SHP77 treated with DMSO at 0.1 percent for 48 hours (cell line): ENCODE measurements around the gene SLC11A1.

Experiments
- DNase-seq: peaks from one replicate; lab custom pipeline; 2025; lab: John Stamatoyannopoulos, UW

The SLC11A1 gene

DNA sequence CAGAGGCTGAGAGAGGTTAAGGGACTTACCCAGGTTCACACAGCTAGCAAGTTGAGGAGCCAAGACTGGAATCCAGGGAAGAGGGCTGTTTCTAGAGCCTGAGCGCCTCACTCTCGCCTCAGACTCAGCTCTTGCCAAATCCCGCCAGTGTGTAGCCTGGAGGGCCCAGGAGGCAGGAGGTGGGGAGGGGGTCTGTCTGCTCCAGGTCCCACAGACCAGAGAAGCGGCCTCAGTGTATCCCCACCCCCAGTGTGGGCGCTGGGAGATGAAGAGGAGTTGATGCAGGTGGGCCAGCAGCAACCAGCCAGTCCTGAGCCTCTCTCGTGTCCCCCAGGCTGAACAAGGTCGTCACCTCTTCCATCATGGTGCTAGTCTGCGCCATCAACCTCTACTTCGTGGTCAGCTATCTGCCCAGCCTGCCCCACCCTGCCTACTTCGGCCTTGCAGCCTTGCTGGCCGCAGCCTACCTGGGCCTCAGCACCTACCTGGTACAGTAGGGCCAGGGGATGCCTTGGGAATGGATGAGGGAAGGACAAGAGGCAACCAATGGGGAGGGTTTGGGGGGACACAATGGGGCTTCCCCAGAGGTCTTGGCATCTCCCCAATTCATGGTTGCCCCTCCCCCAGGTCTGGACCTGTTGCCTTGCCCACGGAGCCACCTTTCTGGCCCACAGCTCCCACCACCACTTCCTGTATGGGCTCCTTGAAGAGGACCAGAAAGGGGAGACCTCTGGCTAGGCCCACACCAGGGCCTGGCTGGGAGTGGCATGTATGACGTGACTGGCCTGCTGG is 12.4 kb downstream of the SLC11A1 start:
- DNase-seq, result no peak

GRCh38 chr2:218395090-218395444 is 13.0 kb downstream of the SLC11A1 start:
- no peak for DNase-seq

- DNase-seq, result no peak
Measured at GRCh38 chr2:218395456-218395825, 13.4 kb downstream of the SLC11A1 start.

- peak; percentile 76 for DNase-seq
Measured at GRCh38 chr2:218395826-218396687, 14.0 kb downstream of the SLC11A1 start.

DNA sequence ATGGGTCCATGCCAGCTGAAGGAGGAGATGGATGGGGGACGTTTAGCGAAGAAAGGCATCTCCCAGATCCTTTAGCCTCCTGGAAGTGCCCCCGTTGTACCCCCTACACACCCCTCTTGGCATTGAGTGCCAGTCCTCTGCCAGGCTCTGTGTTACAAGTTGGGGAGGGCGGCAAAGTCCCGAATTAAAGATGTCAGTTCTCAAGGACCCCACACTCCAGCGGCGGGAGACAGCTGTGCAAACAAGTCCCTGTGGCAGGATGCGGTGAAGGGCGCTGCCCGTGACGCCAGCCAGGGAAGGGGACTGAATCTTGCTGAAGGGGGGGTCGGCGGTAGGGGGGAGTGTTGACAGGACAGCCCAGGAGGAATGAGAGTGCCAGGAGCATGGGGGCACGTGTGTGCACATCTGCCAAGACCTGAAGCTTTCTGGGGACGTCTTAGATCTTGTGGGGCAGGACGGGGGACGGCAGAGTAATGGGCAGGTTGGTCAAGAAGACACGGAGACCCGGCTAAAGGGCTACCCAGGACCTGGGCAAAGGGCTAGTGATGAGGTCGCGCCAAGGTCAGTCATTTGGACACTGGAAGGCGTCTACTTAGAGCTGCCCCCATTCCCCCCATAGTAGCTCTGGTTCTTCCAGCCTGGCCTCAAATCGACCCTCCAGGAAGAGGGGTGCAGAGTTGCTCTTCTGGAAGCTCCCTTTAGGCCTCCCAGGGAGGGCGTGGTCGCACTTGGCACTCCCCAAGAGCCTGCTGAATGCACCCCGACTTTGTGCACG is 14.8 kb downstream of the SLC11A1 start:
- DNase-seq, result peak; percentile 88

GRCh38 chr2:218397463-218397819 is 15.4 kb downstream of the SLC11A1 start:
- no peak for DNase-seq

- DNase-seq, result peak; percentile 22
Measured at GRCh38 chr2:218397820-218398436, 15.9 kb downstream of the SLC11A1 start.

GRCh38 chr2:218398437-218399390 is 16.6 kb downstream of the SLC11A1 start:
- no peak for DNase-seq

DNA sequence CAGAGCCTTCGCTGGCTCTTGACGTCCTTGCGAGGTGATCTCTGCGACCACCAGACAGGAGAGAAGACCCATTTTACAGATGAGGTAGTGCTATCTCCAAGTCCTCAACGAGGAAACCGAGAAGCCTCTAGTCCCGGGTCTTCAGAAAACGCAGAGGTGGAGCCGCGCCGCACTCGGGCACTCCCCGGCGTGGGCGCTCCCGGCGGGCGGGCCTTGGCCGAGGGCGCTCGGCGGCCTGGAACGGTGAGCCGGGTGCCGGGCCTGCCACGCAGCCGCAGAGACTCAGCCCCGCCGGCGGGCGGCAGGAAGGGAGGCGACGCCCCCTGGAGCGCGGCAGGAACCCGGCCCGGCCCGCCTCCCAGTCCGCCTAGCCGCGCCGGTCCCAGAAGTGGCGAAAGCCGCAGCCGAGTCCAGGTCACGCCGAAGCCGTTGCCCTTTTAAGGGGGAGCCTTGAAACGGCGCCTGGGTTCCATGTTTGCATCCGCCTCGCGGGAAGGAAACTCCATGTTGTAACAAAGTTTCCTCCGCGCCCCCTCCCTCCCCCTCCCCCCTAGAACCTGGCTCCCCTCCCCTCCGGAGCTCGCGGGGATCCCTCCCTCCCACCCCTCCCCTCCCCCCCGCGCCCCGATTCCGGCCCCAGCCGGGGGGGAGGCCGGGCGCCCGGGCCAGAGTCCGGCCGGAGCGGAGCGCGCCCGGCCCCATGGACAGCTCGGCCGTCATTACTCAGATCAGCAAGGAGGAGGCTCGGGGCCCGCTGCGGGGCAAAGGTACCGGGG is 17.5 kb downstream of the SLC11A1 start, which contains the start of gene CTDSP1:
CTDSP1 (plus strand) TSS at position 478 of the 776 bp plus-strand sequence; CDS start at position 701, 223 bp downstream.
- peak; percentile 66 for DNase-seq

DNA sequence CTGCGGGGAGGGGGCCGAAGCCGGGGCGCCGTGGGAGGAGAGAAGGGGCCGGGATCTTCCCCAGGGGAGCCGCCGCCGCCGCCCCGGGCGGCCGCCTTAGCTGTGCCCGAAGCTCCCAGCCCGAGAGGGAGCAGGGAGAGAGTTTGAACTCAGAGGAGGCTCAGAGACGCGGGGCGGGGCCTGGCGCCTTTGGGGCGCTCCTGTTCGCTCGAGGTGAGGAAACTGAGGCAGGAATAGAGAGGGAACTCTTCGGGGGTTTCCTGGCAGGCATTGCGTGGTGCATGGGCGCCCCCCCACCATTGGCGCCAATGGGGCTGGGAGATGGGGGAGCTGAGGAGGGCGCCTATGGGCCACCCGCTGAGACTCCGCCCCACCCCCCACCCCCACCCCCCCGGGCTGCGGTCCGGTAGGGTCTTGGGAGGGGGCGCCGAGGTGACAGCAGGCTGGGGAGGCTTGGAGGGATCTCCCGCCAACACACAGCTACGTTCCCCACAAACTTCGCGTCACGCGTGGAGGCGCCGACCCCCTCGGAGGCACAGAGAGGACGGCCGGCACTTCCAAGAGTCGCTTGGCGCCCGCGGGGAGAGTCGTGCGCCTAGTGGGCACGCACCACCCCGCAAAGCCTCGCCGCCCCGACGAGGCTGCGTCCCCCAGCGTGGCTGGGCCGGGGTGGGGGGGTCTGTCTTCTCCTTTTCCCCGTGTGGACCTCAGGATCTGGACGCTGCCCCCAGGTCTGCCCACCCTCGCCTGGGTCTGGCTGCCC is 18.3 kb downstream of the SLC11A1 start:
- no peak for DNase-seq

- DNase-seq, result no peak
Measured at GRCh38 chr2:218400930-218401881, 19.1 kb downstream of the SLC11A1 start.

DNA sequence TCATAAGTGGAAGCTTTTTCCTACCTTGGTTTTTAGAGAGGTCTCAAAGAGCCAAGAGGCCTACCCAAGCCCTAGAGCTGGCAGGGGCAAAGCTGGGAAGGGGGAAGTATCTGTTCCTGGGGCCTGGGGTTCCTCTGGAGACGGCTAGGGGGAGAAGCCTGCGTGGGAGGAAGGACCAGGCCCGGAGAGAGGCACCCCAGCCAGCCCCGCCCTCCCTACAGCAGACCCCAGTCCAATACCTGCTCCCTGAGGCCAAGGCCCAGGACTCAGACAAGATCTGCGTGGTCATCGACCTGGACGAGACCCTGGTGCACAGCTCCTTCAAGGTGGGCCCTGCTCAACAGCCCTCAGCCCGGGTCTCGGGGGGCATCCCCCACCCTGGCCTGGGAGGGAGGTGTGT is 19.8 kb downstream of the SLC11A1 start:
- DNase-seq, result no peak

GRCh38 chr2:218402491-218402901 is 20.4 kb downstream of the SLC11A1 start:
- DNase-seq, result no peak

- DNase-seq, result no peak
Measured at GRCh38 chr2:218402911-218403411, 20.9 kb downstream of the SLC11A1 start.

DNA sequence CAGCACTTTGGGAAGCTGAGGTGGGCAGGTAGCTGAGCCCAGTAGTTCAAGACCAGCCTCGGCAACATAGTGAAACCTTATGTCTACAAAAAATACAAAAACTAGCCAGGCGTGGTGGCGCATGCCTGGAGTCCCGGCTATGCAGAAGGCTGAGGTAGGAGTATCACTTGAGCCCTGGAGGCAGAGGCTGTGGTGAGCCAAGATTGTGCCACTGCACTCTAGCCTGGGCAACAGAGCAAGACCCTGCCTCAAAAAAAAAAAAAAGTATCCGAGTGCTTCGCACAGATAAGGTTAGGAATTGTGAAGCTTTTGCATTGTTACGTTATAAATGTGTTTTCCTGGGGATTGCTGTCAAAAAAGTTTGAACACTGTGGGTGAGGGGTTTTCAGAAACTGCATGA is 21.7 kb downstream of the SLC11A1 start:
- no peak for DNase-seq

DNA sequence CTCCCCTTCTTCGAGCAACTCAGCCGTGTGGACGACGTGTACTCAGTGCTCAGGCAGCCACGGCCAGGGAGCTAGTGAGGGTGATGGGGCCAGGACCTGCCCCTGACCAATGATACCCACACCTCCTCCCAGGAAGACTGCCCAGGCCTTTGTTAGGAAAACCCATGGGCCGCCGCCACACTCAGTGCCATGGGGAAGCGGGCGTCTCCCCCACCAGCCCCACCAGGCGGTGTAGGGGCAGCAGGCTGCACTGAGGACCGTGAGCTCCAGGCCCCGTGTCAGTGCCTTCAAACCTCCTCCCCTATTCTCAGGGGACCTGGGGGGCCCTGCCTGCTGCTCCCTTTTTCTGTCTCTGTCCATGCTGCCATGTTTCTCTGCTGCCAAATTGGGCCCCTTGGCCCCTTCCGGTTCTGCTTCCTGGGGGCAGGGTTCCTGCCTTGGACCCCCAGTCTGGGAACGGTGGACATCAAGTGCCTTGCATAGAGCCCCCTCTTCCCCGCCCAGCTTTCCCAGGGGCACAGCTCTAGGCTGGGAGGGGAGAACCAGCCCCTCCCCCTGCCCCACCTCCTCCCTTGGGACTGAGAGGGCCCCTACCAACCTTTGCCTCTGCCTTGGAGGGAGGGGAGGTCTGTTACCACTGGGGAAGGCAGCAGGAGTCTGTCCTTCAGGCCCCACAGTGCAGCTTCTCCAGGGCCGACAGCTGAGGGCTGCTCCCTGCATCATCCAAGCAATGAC is 22.4 kb downstream of the SLC11A1 start:
- DNase-seq, result no peak

GRCh38 chr2:218405086-218405745 is 23.1 kb downstream of the SLC11A1 start:
- no peak for DNase-seq
